PC-9 (cell line): ENCODE data around the gene ARFGAP3. TPM values are rescaled to one million over a fixed set of nuclear protein-coding genes. Genes with fewer than 3 reads are reported as not detected.

Experiments
- BruUV-seq: library from RNA; stranded (reverse); fragments of 400-500 nt; replicated peaks from 2 replicates; lab custom pipeline; 2021; lab: Mats Ljungman, UMichigan
- CTCF ChIA-PET: fragments of 300-600 bp; sonication (Branson Sonifier 250); formaldehyde crosslinking; loops from one replicate; lab custom pipeline; 2022; ENCODE audit warnings: antibody characterized with exemption; lab: Charles Lee
- POLR2A ChIA-PET: fragments of 300-600 bp; sonication (Branson Sonifier 250); formaldehyde crosslinking; loops from one replicate; lab custom pipeline; 2022; ENCODE audit warnings: antibody characterized with exemption; ENCODE audit not compliant: unreplicated experiment; lab: Charles Lee
- DNase-seq, 2 experiments: peaks; one replicate each; pipeline versions ENCODE4 v3.0.0 to v3.0.0-alpha.2; 2015 to 2022; ENCODE audit warnings: mixed read lengths in 1 of 2
- H2AFZ ChIP-seq: fragments of 200-600 bp; sonication (generic); 2 replicates; pipeline ENCODE4 v1.8.1; 2017; ENCODE audit warnings: antibody characterized with exemption
- H3F3A ChIP-seq: fragments of 200-600 bp; sonication (generic); 2 replicates; pipeline ENCODE4 v1.8.1; 2017; ENCODE audit warnings: antibody characterized with exemption, mild to moderate bottlenecking, low read depth; ENCODE audit not compliant: insufficient read depth
- H3K27ac ChIP-seq: fragments of 200-600 bp; sonication (generic); 2 replicates; pipeline ENCODE4 v1.6.1; 2016; ENCODE audit warnings: mixed run types
- H3K27me3 ChIP-seq: fragments of 200-600 bp; sonication (generic); 2 replicates; pipeline ENCODE4 v1.6.1; 2016; ENCODE audit warnings: low read depth, mixed run types; ENCODE audit not compliant: insufficient read depth
- H3K36me3 ChIP-seq: fragments of 200-600 bp; sonication (generic); 2 replicates; pipeline ENCODE4 v1.6.1; 2016; ENCODE audit warnings: low read depth, mixed run types
- H3K4me1 ChIP-seq: fragments of 200-600 bp; sonication (generic); replicated peaks from 2 replicates; pipeline ENCODE4 v1.6.1; 2016; ENCODE audit warnings: mixed run types; ENCODE audit not compliant: insufficient read depth
- H3K4me2 ChIP-seq: fragments of 200-600 bp; sonication (generic); 2 replicates; pipeline ENCODE4 v1.6.1; 2017; ENCODE audit warnings: mixed run types
- H3K4me3 ChIP-seq: fragments of 200-600 bp; sonication (generic); 2 replicates; pipeline ENCODE4 v1.6.1; 2016; ENCODE audit warnings: mixed run types
- H3K79me2 ChIP-seq: fragments of 200-600 bp; sonication (generic); 2 replicates; pipeline ENCODE4 v1.6.1; 2017; ENCODE audit warnings: low read depth, mixed run types
- H3K9me2 ChIP-seq: fragments of 200-600 bp; sonication (generic); 2 replicates; pipeline ENCODE4 v1.8.1; 2017; ENCODE audit warnings: mild to moderate bottlenecking; ENCODE audit not compliant: insufficient read depth
- H3K9me3 ChIP-seq: fragments of 200-600 bp; sonication (generic); 2 replicates; pipeline ENCODE4 v1.8.1; 2016; ENCODE audit warnings: low read depth; ENCODE audit not compliant: insufficient read depth
- H4K20me1 ChIP-seq: fragments of 200-600 bp; sonication (generic); 2 replicates; pipeline ENCODE4 v1.8.1; 2017; ENCODE audit not compliant: insufficient read depth
- CTCF ChIP-seq: fragments of 200-600 bp; sonication (generic); conservative IDR thresholded peaks from 2 replicates; pipeline ENCODE4 v1.6.1; 2017; ENCODE audit warnings: mixed run types, antibody characterized with exemption, mild to moderate bottlenecking, moderate library complexity
- EZH2 ChIP-seq: fragments of 200-600 bp; sonication (generic); IDR thresholded peaks from 2 replicates; pipeline ENCODE4 v1.8.0; 2017; ENCODE audit warnings: antibody characterized with exemption, low read depth
- intact Hi-C: fragments of 100-400 bp; cut with micrococcal nuclease; formaldehyde crosslinking; loops from one replicate; pipeline ENCODE4 v1.10.0; 2022; ENCODE audit not compliant: unreplicated experiment
- total RNA-seq: library from RNA; stranded (reverse); gene quantifications from 2 replicates; pipeline ENCODE4 v1.2.3, GENCODE V29; 2021

Gene ARFGAP3
- total RNA-seq, 1 experiment from 2014 or later: 29.1 TPM

- Histone ChIP-seq H3K4me1 (peaks cover 17% of the 10 kb centered on the region), H3K9me3 (no peaks in the 10 kb centered on the region), H3K9me2 (no peaks in the 10 kb centered on the region), H3K27ac (peak overlapping the region; percentile 75), H3K36me3 (no peaks in the 10 kb centered on the region), H3K79me2 (peaks cover 56% of the 10 kb centered on the region), H4K20me1 (peaks cover 15% of the 10 kb centered on the region; the same call in 1 of the 2 replicates), H2AFZ (peak overlapping the region; percentile 85; the same call in 1 of the 2 replicates), H3K27me3 (no peaks in the 10 kb centered on the region), H3K4me2 (peak overlapping the region; percentile 96), H3F3A (peaks cover 25% of the 10 kb centered on the region; the same call in 1 of the 2 replicates), H3K4me3 (peak overlapping the region; percentile 94)
- DNase-seq: no peak
- BruUV-seq: no TSS peak
- intact Hi-C loops: no loop called here
- TF ChIP-seq EZH2: no peak
- TF ChIP-seq CTCF: no peak
- ChIA-PET POLR2A (interaction anchor here (0.6 kb wide), 2 partner anchors 14 to 378 kb away, joined by 4 to 5 read pairs; no protein-coding TSS in a partner anchor), CTCF (interaction anchor here (2.0 kb wide), 1 partner anchor 12 kb away, joined by 15 read pairs; no protein-coding TSS in a partner anchor)
Observed at GRCh38 chr22:42855721-42856120, 1.4 kb downstream of the ARFGAP3 start.

- no TSS peak for BruUV-seq
- CTCF ChIA-PET: interaction anchor here (2.0 kb wide), 1 partner anchor 13 kb away, joined by 15 read pairs; no protein-coding TSS in a partner anchor
- peaks cover 15% of the 10 kb centered on the region; the same call in 1 of the 2 replicates for H4K20me1 ChIP-seq
Observed at GRCh38 chr22:42855211-42855610, 1.9 kb downstream of the ARFGAP3 start.

GRCh38 chr22:42848941-42849550, 8.0 kb downstream of the ARFGAP3 start:
- no peaks in the 10 kb centered on the region for H3K9me3 ChIP-seq
- no TSS peak for BruUV-seq
- H3K27ac ChIP-seq: no peak overlapping the region
- no peaks in the 10 kb centered on the region for H3K9me2 ChIP-seq
- intact Hi-C loops: no loop called here
- H4K20me1 ChIP-seq: peaks cover 1% of the 10 kb centered on the region; the same call in 1 of the 2 replicates
- no peak for DNase-seq
- peaks cover 8% of the 10 kb centered on the region; the same call in 1 of the 2 replicates for H3K36me3 ChIP-seq
- peaks cover 20% of the 10 kb centered on the region for H3F3A ChIP-seq
- no peaks in the 10 kb centered on the region for H3K27me3 ChIP-seq
- no peak overlapping the region for H2AFZ ChIP-seq
- CTCF ChIA-PET: interaction anchor here (0.6 kb wide), 1 partner anchor 19 kb away, joined by 5 read pairs; no protein-coding TSS in a partner anchor
- TF ChIP-seq CTCF: no peak
- TF ChIP-seq EZH2: no peak
- no peak overlapping the region for H3K4me2 ChIP-seq
- POLR2A ChIA-PET: no interaction called here
- peaks cover 51% of the 10 kb centered on the region for H3K79me2 ChIP-seq
- H3K4me1 ChIP-seq: peaks cover 17% of the 10 kb centered on the region
- no peak overlapping the region for H3K4me3 ChIP-seq

More at GRCh38 chr22:42855211-42855610, 1.9 kb downstream of the ARFGAP3 start:
- Histone ChIP-seq H3K36me3 (no peaks in the 10 kb centered on the region), H3F3A (peaks cover 25% of the 10 kb centered on the region; the same call in 1 of the 2 replicates), H3K79me2 (peaks cover 60% of the 10 kb centered on the region), H2AFZ (no peak overlapping the region), H3K9me3 (no peaks in the 10 kb centered on the region), H3K4me2 (peak overlapping the region; percentile 96), H3K27me3 (no peaks in the 10 kb centered on the region), H3K4me3 (no peak overlapping the region; the same call in 1 of the 2 replicates), H3K9me2 (no peaks in the 10 kb centered on the region), H3K4me1 (peaks cover 17% of the 10 kb centered on the region), H3K27ac (no peak overlapping the region)
- POLR2A ChIA-PET: no interaction called here
- DNase-seq: no peak
- TF ChIP-seq CTCF (no peak), EZH2 (no peak)
- intact Hi-C loops: no loop called here
